Gastrocnemius medialis (tissue), 4 donors: ENCODE data around the gene DCC.

Source experiments
- CTCF ChIP-seq, 5 experiments: fragments of 450-650 bp in 3 of 5; fragments of 200-600 bp in 2 of 5; sonication (generic) in 2 of 5; IDR thresholded peaks in 4 of 5; conservative IDR thresholded peaks in 1 of 5; 1 replicate in 4 of 5; 2 replicates in 1 of 5; pipeline ENCODE4 v1.5.1; 2016 to 2019; ENCODE audit warnings: antibody characterized with exemption in 5 of 5, mild to moderate bottlenecking in 3 of 5, moderate library complexity in 3 of 5
- POLR2A ChIP-seq, 2 donors: fragments of 450-650 bp; IDR thresholded peaks; one replicate each; pipeline ENCODE4 v1.6.1; 2017; ENCODE audit warnings: antibody characterized with exemption in 2 of 2, mild to moderate bottlenecking in 2 of 2, moderate library complexity in 2 of 2

GRCh38 chr18:53458268-53458667, 1118.3 kb downstream of the DCC start:
- no peak for TF ChIP-seq CTCF (IDR thresholded peaks at IDR 0.05 in 4 of 5, conservative IDR thresholded peaks at IDR 0.05 in 1 of 5)
- no peak for TF ChIP-seq POLR2A (IDR thresholded peaks at IDR 0.05)
